SU-DHL-6 (cell line): ENCODE measurements around the gene ANKHD1.

ENCODE experiments used
- H2AFZ ChIP-seq: fragments of 200-600 bp; sonication (generic); 2 replicates; pipeline ENCODE4 v1.6.1; 2014; ENCODE audit warnings: low read depth, mild to moderate bottlenecking, moderate library complexity, mixed read lengths, antibody characterized with exemption, low read length; ENCODE audit not compliant: severe bottlenecking
- H3F3A ChIP-seq: fragments of 200-600 bp; shearing (Covaris generic); 2 replicates; pipeline ENCODE4 v1.6.0; 2016; ENCODE audit warnings: antibody characterized with exemption, mild to moderate bottlenecking; ENCODE audit not compliant: insufficient read depth
- H3K27ac ChIP-seq: fragments of 200-600 bp; sonication (generic); 2 replicates; pipeline ENCODE4 v1.5.1; 2016; ENCODE audit warnings: low read depth, mild to moderate bottlenecking, low read length, moderate library complexity, mixed read lengths
- H3K27me3 ChIP-seq: fragments of 200-600 bp; sonication (generic), shearing (Covaris generic); 2 replicates; pipeline ENCODE4 v1.6.0; 2014; ENCODE audit warnings: mild to moderate bottlenecking, low read length
- H3K36me3 ChIP-seq: fragments of 200-600 bp; sonication (generic); 2 replicates; pipeline ENCODE4 v1.6.1; 2014; ENCODE audit warnings: mild to moderate bottlenecking, low read length, mixed read lengths
- H3K4me2 ChIP-seq: fragments of 300-600, 200-600 bp; shearing (Covaris generic), sonication (generic); 2 replicates; pipeline ENCODE4 v1.6.0; 2014; ENCODE audit warnings: low read length, low read depth, mild to moderate bottlenecking; ENCODE audit not compliant: poor library complexity, severe bottlenecking
- H3K4me3 ChIP-seq: fragments of 200-600 bp; sonication (generic); 2 replicates; pipeline ENCODE4 v1.5.1; 2014; ENCODE audit warnings: antibody characterized with exemption, low read length, mild to moderate bottlenecking, mixed read lengths; ENCODE audit not compliant: insufficient read depth, poor library complexity, severe bottlenecking
- H3K79me2 ChIP-seq: fragments of 200-600 bp; sonication (generic); 2 replicates; pipeline ENCODE4 v1.6.1; 2014; ENCODE audit warnings: mild to moderate bottlenecking, low read length, moderate library complexity; ENCODE audit not compliant: insufficient read depth
- H3K9ac ChIP-seq: fragments of 200-600 bp; sonication (generic); 2 replicates; pipeline ENCODE4 v1.7.0; 2014; ENCODE audit warnings: mild to moderate bottlenecking, low read length
- H3K9me2 ChIP-seq: fragments of 200-600 bp; sonication (generic); replicated peaks from 2 replicates; pipeline ENCODE4 v1.6.1; 2014; ENCODE audit warnings: low read length; ENCODE audit not compliant: insufficient read depth
- H3K9me3 ChIP-seq: fragments of 200-600 bp; sonication (generic); 2 replicates; pipeline ENCODE4 v1.6.1; 2014; ENCODE audit warnings: low read length, mixed read lengths; ENCODE audit not compliant: insufficient read depth
- H4K20me1 ChIP-seq: fragments of 200-600 bp; sonication (generic); 2 replicates; pipeline ENCODE4 v1.6.1; 2014; ENCODE audit warnings: low read depth, mild to moderate bottlenecking, antibody characterized with exemption, low read length, moderate library complexity, mixed read lengths
- CTCF ChIP-seq: fragments of 200-600 bp; sonication (generic); IDR thresholded peaks from one replicate; pipeline ENCODE4 v1.5.1; 2017; ENCODE audit warnings: antibody characterized with exemption, mild to moderate bottlenecking, low read length, moderate library complexity; ENCODE audit not compliant: insufficient read depth, poor library complexity, severe bottlenecking
- EZH2phosphoT487 ChIP-seq: fragments of 200-600 bp; sonication (generic), shearing (Covaris generic); conservative IDR thresholded peaks from 2 replicates; pipeline ENCODE4 v1.6.1; 2018; ENCODE audit warnings: mild to moderate bottlenecking, antibody characterized with exemption, low read length, moderate library complexity, mixed read lengths

The ANKHD1 gene

GRCh38 chr5:140401362-140402257, at the start of gene ANKHD1:
Gene ANKHD1 (plus strand): TSS chr5:140401833. CDS start chr5:140401968, 135 bp downstream.
- H3K36me3 ChIP-seq, result no peaks in the 10 kb centered on the region
- no peaks in the 10 kb centered on the region for H3K27me3 ChIP-seq
- H3K9me2 ChIP-seq, result no peaks in the 10 kb centered on the region
- peak within 1 kb of the TSS; percentile 87 for H3K4me3 ChIP-seq
- peak within 1 kb of the TSS; percentile 87 for H2AFZ ChIP-seq
- peak within 1 kb of the TSS; percentile 92 for H3K4me2 ChIP-seq
- peak within 1 kb of the TSS; percentile 97 for H3K9ac ChIP-seq
- peak within 1 kb of the TSS; percentile 88 for H3K27ac ChIP-seq
- H3K9me3 ChIP-seq, result no peaks in the 10 kb centered on the region
- peaks cover 15% of the 10 kb centered on the region; the same call in 1 of the 2 replicates for H3F3A ChIP-seq
- peaks cover 22% of the 10 kb centered on the region; the same call in 1 of the 2 replicates for H4K20me1 ChIP-seq
- peaks cover 74% of the 10 kb centered on the region for H3K79me2 ChIP-seq
- no peak for TF ChIP-seq CTCF
- no peak for TF ChIP-seq EZH2phosphoT487

GRCh38 chr5:140355546-140355945, 46.1 kb upstream of the ANKHD1 start:
- no peaks in the 10 kb centered on the region for H3F3A ChIP-seq
- no peak overlapping the region for H3K27ac ChIP-seq
- H3K9me3 ChIP-seq, result no peaks in the 10 kb centered on the region
- no peak overlapping the region for H3K4me3 ChIP-seq
- no peaks in the 10 kb centered on the region for H3K79me2 ChIP-seq
- H3K27me3 ChIP-seq, result no peaks in the 10 kb centered on the region
- H4K20me1 ChIP-seq, result no peaks in the 10 kb centered on the region
- no peak overlapping the region for H2AFZ ChIP-seq
- no peak overlapping the region for H3K9ac ChIP-seq
- no peak overlapping the region for H3K4me2 ChIP-seq
- no peaks in the 10 kb centered on the region for H3K9me2 ChIP-seq
- no peaks in the 10 kb centered on the region for H3K36me3 ChIP-seq
- no peak for TF ChIP-seq EZH2phosphoT487
- no peak for TF ChIP-seq CTCF

GRCh38 chr5:140356853-140357725, 44.5 kb upstream of the ANKHD1 start:
- Histone ChIP-seq H3K9me3 (no peaks in the 10 kb centered on the region), H2AFZ (peak overlapping the region; percentile 20), H3K27ac (no peak overlapping the region)

More at GRCh38 chr5:140356853-140357725, 44.5 kb upstream of the ANKHD1 start:
- Histone ChIP-seq H3F3A (no peaks in the 10 kb centered on the region), H3K27me3 (no peaks in the 10 kb centered on the region), H3K79me2 (no peaks in the 10 kb centered on the region), H3K9me2 (no peaks in the 10 kb centered on the region), H3K9ac (no peak overlapping the region), H3K4me2 (no peak overlapping the region), H4K20me1 (no peaks in the 10 kb centered on the region), H3K36me3 (no peaks in the 10 kb centered on the region), H3K4me3 (no peak overlapping the region)
- TF ChIP-seq CTCF (no peak), EZH2phosphoT487 (no peak)
